ENCODE data around the gene PRODH2.
A peak's percentile ranks its signal among the peaks of the same experiment; 100 is the strongest.

PRODH2 gene

DNA sequence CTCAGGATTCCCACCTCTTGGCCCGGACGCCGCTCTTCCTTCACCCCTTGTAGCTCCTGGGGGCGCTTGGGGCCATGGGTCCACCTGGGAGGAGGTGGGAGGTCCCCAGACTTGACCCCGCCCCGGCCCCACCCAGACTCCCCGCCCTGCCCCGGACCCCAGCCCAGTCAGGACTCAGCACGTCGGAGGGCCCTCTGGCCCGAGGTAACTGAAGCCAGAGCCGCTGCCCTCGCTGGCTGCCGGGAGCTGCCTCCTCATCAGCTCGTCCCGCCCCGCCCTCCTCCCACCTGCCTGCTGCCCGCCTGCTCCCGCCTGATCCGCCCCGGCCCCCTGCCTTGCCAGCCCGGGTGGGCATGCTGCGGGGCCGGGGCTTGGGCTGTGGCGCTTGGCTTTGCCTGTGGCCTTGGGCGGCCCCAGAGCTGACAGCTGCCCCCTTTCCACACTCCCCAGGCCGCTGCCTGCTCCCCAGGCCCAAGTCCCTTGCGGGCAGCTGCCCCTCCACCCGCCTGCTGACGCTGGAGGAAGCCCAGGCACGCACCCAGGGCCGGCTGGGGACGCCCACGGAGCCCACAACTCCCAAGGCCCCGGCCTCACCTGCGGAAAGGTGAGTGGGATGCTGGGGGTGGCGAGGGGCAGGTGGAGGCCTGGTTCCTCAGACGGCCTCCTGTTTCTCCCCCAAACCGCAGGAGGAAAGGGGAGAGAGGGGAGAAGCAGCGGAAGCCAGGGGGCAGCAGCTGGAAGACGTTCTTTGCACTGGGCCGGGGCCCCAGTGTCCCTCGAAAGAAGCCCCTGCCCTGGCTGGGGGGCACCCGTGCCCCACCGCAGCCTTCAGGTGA, 27.9 kb downstream of the PRODH2 start:
- no peak overlapping the region for H3K4me3 ChIP-seq (ENCODE audit: low read length)
- H3K4me1 ChIP-seq (ENCODE audit: control insufficient read depth, insufficient read depth, low read length), result no peaks in the 10 kb centered on the region
- no peaks in the 10 kb centered on the region for H3K27me3 ChIP-seq (ENCODE audit: control insufficient read depth, insufficient read depth, low read length)
- H3K9ac ChIP-seq (ENCODE audit: low read depth, low read length), result no peak overlapping the region
- no peaks in the 10 kb centered on the region for H3K9me3 ChIP-seq (replicated peaks; ENCODE audit: low read length)
- no peak overlapping the region for H3K4me2 ChIP-seq (ENCODE audit: low read length)
- peaks cover 3% of the 10 kb centered on the region for H3K36me3 ChIP-seq (ENCODE audit: insufficient read depth, low read length)

DNA sequence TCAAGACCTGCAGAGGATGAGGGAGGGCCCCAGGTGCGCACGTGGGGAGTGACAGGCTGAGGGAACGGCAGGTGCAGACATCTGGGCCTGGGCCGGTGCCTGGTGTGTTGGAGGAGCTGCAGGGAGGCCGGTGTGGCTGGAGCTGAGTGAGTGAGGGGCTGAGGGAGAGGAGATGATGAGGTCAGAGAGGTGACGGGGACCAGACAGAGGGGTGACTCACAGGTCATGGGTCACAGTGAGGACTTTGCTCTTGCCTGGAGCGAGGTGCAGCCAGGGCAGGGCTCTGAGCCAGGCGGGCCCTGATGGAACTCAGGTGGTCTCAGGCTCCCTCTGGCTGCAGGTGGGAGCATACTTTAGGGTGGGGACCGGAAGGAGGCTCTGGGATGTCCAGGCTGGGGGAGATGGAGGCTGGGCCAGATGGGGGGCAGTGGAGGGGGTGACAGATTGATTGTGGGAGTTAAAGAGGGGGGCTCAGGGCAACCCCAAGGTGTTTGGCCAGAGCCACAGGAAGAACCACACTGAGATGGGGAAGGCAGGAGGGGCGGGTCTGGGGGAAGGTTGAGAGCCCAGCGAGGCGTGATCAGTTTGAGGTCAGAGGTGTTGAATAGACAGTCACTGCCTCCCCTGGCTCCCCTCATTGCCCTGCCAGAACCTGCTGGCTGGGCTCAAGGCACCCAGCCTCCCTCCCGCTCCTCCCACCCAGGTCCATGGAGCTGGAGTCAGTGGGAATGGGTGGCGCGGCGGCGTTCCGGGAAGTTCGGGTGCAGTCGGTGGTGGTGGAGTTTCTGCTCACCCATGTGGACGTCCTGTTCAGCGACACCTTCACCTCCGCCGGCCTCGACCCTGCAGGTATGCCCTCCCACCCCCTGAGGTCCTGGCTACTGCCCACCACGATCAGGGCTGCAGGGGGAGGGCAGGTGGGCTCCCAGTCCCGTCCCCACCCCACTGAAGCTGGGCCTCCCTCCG, 28.9 kb downstream of the PRODH2 start:
- Histone ChIP-seq H3K27me3 (ENCODE audit: control insufficient read depth, insufficient read depth, low read length) (no peaks in the 10 kb centered on the region), H3K9ac (ENCODE audit: low read depth, low read length) (no peak overlapping the region), H3K4me2 (ENCODE audit: low read length) (no peak overlapping the region)

DNA sequence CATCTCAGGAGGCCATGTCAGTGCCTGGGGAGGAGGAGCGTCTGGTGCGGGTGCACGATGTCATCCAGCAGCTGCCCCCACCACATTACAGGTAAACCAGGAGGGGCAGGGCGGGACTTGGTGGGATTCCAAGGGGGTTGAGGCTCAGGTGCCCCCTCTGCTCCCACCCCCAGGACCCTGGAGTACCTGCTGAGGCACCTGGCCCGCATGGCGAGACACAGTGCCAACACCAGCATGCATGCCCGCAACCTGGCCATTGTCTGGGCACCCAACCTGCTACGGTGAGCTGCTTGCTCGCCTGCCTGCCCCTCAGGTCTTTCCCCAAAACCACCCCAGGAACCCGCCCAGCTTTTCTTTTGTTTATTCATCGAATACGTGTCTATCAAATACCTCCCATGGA, 30.1 kb downstream of the PRODH2 start:
- no peak overlapping the region for H3K4me3 ChIP-seq (ENCODE audit: low read length)
- no peaks in the 10 kb centered on the region for H3K4me1 ChIP-seq (ENCODE audit: control insufficient read depth, insufficient read depth, low read length)
- no peaks in the 10 kb centered on the region for H3K9me3 ChIP-seq (replicated peaks; ENCODE audit: low read length)
- peaks cover 3% of the 10 kb centered on the region for H3K36me3 ChIP-seq (ENCODE audit: insufficient read depth, low read length)
- no peaks in the 10 kb centered on the region for H3K27me3 ChIP-seq (ENCODE audit: control insufficient read depth, insufficient read depth, low read length)
- no peak overlapping the region for H3K4me2 ChIP-seq (ENCODE audit: low read length)
- no peak overlapping the region for H3K9ac ChIP-seq (ENCODE audit: low read depth, low read length)

More for the DNA sequence above, 28.9 kb downstream of the PRODH2 start:
- Histone ChIP-seq H3K4me1 (ENCODE audit: control insufficient read depth, insufficient read depth, low read length) (no peaks in the 10 kb centered on the region), H3K36me3 (ENCODE audit: insufficient read depth, low read length) (peaks cover 3% of the 10 kb centered on the region), H3K4me3 (ENCODE audit: low read length) (no peak overlapping the region), H3K9me3 (replicated peaks; ENCODE audit: low read length) (no peaks in the 10 kb centered on the region)

DNA sequence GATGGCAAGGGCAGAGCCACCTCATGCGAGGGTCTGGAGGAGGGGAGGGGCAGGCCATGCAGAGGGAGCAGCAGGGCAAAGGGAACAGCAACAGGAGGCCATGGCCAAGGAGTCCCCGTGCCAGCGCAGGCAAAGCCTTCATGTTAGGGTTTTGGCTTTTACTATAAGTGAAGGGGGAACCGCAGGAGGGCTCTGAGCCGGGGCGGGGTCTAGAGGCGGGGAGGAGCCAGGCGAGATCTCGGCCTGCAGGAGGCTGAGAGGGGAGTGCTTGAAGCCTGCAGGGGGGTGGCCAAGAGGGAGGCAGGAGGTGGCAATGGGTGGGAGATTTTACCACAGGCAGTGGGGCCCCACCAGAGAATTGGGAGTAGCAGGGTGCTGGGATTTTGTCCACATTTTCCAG, 31.0 kb downstream of the PRODH2 start:
- Histone ChIP-seq H3K9me3 (replicated peaks; ENCODE audit: low read length) (no peaks in the 10 kb centered on the region), H3K4me3 (ENCODE audit: low read length) (no peak overlapping the region), H3K27me3 (ENCODE audit: control insufficient read depth, insufficient read depth, low read length) (no peaks in the 10 kb centered on the region), H3K4me1 (ENCODE audit: control insufficient read depth, insufficient read depth, low read length) (no peaks in the 10 kb centered on the region), H3K36me3 (ENCODE audit: insufficient read depth, low read length) (peaks cover 3% of the 10 kb centered on the region), H3K4me2 (ENCODE audit: low read length) (no peak overlapping the region), H3K9ac (ENCODE audit: low read depth, low read length) (no peak overlapping the region)

DNA sequence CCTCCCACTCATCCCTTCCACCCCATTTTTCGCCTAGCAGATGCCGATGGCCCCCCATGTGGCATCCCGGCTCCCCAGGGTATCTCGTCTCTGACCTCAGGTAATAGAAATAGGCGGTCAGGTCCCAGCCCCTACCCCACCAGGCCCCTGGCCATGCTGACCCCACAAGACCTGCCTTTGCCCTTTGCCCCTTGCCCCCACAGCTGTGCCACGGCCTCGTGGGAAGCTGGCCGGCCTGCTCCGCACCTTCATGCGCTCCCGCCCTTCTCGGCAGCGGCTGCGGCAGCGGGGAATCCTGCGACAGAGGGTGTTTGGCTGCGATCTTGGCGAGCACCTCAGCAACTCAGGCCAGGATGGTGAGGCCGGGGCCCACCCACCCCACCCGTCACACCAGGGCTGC, 31.9 kb downstream of the PRODH2 start:
- H3K36me3 ChIP-seq (ENCODE audit: insufficient read depth, low read length), result peaks cover 3% of the 10 kb centered on the region
- no peak overlapping the region for H3K4me3 ChIP-seq (ENCODE audit: low read length)
- H3K9ac ChIP-seq (ENCODE audit: low read depth, low read length), result no peak overlapping the region
- H3K4me1 ChIP-seq (ENCODE audit: control insufficient read depth, insufficient read depth, low read length), result peaks cover 4% of the 10 kb centered on the region
- H3K27me3 ChIP-seq (ENCODE audit: control insufficient read depth, insufficient read depth, low read length), result no peaks in the 10 kb centered on the region
- no peaks in the 10 kb centered on the region for H3K9me3 ChIP-seq (replicated peaks; ENCODE audit: low read length)
- H3K4me2 ChIP-seq (ENCODE audit: low read length), result no peak overlapping the region

DNA sequence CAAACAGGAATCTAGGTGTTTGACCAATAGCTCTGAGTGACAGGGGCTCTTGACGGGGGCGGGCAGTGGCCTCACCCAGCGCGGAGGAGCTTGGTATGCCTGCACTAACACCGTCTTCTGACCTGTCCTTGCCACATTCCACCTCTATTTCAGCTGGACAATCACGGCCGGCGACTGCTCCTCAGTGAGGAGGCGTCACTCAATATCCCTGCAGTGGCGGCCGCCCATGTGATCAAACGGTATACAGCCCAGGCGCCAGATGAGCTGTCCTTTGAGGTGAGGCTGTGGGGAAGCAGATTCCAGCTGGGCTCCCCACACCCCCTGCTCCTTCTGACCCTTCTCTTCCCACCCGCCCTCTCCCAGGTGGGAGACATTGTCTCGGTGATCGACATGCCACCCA, 32.6 kb downstream of the PRODH2 start:
- no peaks in the 10 kb centered on the region for H3K27me3 ChIP-seq (ENCODE audit: control insufficient read depth, insufficient read depth, low read length)
- H3K36me3 ChIP-seq (ENCODE audit: insufficient read depth, low read length), result peaks cover 3% of the 10 kb centered on the region
- H3K9ac ChIP-seq (ENCODE audit: low read depth, low read length), result no peak overlapping the region
- H3K4me3 ChIP-seq (ENCODE audit: low read length), result no peak overlapping the region
- peaks cover 4% of the 10 kb centered on the region for H3K4me1 ChIP-seq (ENCODE audit: control insufficient read depth, insufficient read depth, low read length)
- H3K4me2 ChIP-seq (ENCODE audit: low read length), result no peak overlapping the region
- H3K9me3 ChIP-seq (replicated peaks; ENCODE audit: low read length), result no peaks in the 10 kb centered on the region

DNA sequence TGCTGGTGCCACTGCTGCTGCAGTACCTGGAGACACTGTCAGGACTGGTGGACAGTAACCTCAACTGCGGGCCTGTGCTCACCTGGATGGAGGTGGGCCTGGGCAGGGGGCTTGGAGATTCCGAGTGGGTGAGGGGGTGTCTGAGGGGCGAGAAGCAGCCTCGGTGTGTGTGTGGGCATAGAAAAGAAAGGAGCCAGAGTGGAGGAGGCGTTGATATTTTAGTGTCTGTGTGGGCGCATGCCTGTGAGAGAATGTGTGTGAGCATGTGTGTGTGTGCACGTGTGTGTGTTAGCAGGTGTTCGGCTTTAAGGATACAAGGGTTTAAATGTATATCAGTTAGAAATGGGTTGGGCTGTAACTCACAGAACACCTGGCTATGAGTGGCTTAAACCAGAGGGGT, 33.6 kb downstream of the PRODH2 start:
- H3K9ac ChIP-seq (ENCODE audit: low read depth, low read length), result no peak overlapping the region
- H3K9me3 ChIP-seq (replicated peaks; ENCODE audit: low read length), result no peaks in the 10 kb centered on the region
- H3K36me3 ChIP-seq (ENCODE audit: insufficient read depth, low read length), result peaks cover 3% of the 10 kb centered on the region
- H3K27me3 ChIP-seq (ENCODE audit: control insufficient read depth, insufficient read depth, low read length), result no peaks in the 10 kb centered on the region
- no peak overlapping the region for H3K4me2 ChIP-seq (ENCODE audit: low read length)
- H3K4me1 ChIP-seq (ENCODE audit: control insufficient read depth, insufficient read depth, low read length), result peaks cover 9% of the 10 kb centered on the region
- no peak overlapping the region for H3K4me3 ChIP-seq (ENCODE audit: low read length)

DNA sequence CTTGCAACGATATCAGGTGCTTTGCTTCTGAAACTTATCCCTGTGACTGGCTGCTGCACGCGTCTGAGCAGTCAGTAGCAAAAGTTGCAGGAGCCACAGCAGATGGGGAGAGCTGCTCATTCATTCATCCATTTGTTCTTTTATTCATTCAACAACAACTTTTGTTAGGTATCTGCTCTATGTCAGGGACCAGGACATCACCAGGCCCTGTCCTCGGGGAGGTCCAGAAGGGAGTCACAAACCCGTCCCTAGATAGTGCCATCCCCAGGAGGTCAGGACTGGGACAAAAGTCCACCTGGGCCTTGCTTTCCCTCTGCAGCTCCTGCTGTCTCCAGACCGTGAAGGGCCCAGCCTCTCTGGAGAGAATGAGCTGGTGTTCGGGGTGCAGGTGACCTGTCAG, 34.7 kb downstream of the PRODH2 start:
- no peak overlapping the region for H3K4me2 ChIP-seq (ENCODE audit: low read length)
- no peaks in the 10 kb centered on the region for H3K9me3 ChIP-seq (replicated peaks; ENCODE audit: low read length)
- H3K4me3 ChIP-seq (ENCODE audit: low read length), result no peak overlapping the region
- H3K9ac ChIP-seq (ENCODE audit: low read depth, low read length), result no peak overlapping the region
- H3K4me1 ChIP-seq (ENCODE audit: control insufficient read depth, insufficient read depth, low read length), result peaks cover 9% of the 10 kb centered on the region
- H3K36me3 ChIP-seq (ENCODE audit: insufficient read depth, low read length), result peaks cover 3% of the 10 kb centered on the region
- H3K27me3 ChIP-seq (ENCODE audit: control insufficient read depth, insufficient read depth, low read length), result no peaks in the 10 kb centered on the region

DNA sequence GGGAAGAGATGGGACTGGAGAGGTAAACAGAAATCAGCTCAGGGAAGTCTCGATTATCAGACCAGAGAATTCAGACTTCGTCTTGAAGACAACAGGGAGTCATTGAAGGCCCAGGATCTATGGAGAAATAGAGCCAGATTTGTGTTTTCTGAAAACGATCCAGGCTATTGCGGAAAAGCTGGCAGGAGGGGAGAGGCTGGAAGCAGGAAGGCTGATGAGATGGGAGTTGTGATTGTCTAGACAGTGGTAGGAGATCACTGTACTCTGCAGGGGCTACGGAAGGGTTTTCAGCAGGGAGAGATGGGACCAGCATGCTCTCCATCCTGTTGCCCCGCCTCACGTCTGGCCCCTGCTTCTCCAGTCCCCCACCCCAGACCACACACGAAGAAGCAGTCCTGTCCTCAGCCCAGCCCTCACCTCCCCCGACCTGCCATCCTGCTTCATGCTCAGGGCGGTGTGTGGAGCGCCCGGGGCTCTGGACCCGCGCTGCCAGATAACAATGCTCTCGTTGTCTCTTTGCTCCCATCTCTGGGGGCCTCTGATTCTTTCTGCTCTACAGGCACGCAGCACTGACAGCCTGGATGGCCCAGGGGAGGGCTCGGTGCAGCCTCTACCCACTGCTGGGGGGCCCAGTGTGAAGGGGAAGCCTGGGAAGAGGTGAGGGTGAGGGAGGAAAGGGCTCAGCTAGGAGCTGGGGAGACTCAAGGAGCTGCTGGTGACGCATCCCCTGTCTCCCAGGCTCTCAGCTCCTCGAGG, 35.4 kb downstream of the PRODH2 start:
- Histone ChIP-seq H3K9me3 (replicated peaks; ENCODE audit: low read length) (no peaks in the 10 kb centered on the region), H3K4me1 (ENCODE audit: control insufficient read depth, insufficient read depth, low read length) (peaks cover 9% of the 10 kb centered on the region), H3K36me3 (ENCODE audit: insufficient read depth, low read length) (peaks cover 3% of the 10 kb centered on the region), H3K4me3 (ENCODE audit: low read length) (no peak overlapping the region), H3K9ac (ENCODE audit: low read depth, low read length) (no peak overlapping the region), H3K27me3 (ENCODE audit: control insufficient read depth, insufficient read depth, low read length) (no peaks in the 10 kb centered on the region), H3K4me2 (ENCODE audit: low read length) (no peak overlapping the region)

DNA sequence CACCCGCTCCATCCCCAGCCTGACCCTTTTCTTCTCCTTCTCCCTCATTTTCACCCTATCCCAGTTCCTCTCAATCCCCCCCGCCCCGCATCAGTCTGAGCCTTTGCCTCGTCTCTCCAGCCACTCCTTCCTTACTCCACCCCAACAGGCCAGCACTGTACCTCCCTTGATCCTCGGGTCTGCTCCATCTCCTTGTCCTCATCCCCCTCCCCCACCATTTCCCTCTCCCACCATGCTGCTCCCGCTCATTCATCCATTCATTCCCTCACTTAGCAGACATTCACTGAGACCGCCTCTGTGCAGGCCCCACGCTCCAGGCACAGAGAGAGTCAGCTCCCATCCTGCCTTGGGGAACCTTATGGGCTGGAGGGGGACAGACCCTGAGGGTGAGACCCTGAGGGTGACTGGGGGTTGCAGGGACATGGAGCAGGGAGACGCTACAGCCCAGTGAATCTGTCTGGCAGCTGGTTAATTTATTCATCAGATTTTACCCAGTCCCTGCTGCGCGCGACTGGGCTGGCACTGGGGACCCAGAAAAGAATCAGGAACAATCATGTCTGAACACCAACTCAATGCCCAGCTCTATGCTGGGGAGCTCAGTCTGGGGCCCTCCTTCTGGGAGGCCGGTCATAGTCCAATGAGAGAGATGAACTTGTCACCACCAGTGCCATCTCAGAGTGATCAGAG, 36.4 kb downstream of the PRODH2 start:
- H3K4me1 ChIP-seq (ENCODE audit: control insufficient read depth, insufficient read depth, low read length), result peaks cover 9% of the 10 kb centered on the region
- H3K4me3 ChIP-seq (ENCODE audit: low read length), result peak overlapping the region; percentile 78
- H3K9ac ChIP-seq (ENCODE audit: low read depth, low read length), result peak overlapping the region; percentile 79
- H3K27me3 ChIP-seq (ENCODE audit: control insufficient read depth, insufficient read depth, low read length), result no peaks in the 10 kb centered on the region
- H3K36me3 ChIP-seq (ENCODE audit: insufficient read depth, low read length), result peaks cover 3% of the 10 kb centered on the region
- H3K9me3 ChIP-seq (replicated peaks; ENCODE audit: low read length), result no peaks in the 10 kb centered on the region
- H3K4me2 ChIP-seq (ENCODE audit: low read length), result peak overlapping the region; percentile 89
